K562 (cell line): ENCODE data around the gene TRIAP1. TPM values are rescaled to one million over a fixed set of nuclear protein-coding genes. Genes with fewer than 3 reads are reported as not detected.

Experiments used
- CBFA2T3 ChIP-seq: fragments of 450-650 bp; IDR thresholded peaks from 2 replicates; pipeline ENCODE4 v1.6.1; 2017
- CREBBP ChIP-seq: IDR thresholded peaks from one replicate; pipeline ENCODE4 v1.6.1; 2012; ENCODE audit warnings: low read depth, mild to moderate bottlenecking, control low read depth, inconsistent platforms, low read length
- EP300 ChIP-seq: IDR thresholded peaks from 2 replicates; pipeline ENCODE4 v1.6.1; 2012; ENCODE audit warnings: low read length, improper control_type of control experiment
- FOXK2 ChIP-seq, 2 experiments: fragments of 450-650 bp; IDR thresholded peaks in 1 of 2; conservative IDR thresholded peaks in 1 of 2; 2 replicates each; pipeline ENCODE4 v1.6.1; 2016; ENCODE audit warnings: low read depth in 2 of 2, mild to moderate bottlenecking in 1 of 2
- GABPA ChIP-seq: fragments of 200-800 bp; sonication (Bioruptor generic); conservative IDR thresholded peaks from 2 replicates; pipeline ENCODE4 v1.6.1; 2016; ENCODE audit warnings: low read depth, missing genetic modification characterization, missing compliant biosample characterization
- GABPB2 ChIP-seq: fragments of 250-450 bp; sonication (Bioruptor Pico); conservative IDR thresholded peaks from 2 replicates; pipeline ENCODE4 v1.5.1; 2021; ENCODE audit warnings: mild to moderate bottlenecking
- HMGN3 ChIP-seq: IDR thresholded peaks from 2 replicates; pipeline ENCODE4 v1.6.1; 2011; ENCODE audit warnings: borderline replicate concordance, low read depth, mild to moderate bottlenecking, mixed read lengths, low read length; ENCODE audit not compliant: insufficient read length; ENCODE audit errors: extremely low read depth
- NFE2 ChIP-seq: IDR thresholded peaks from 2 replicates; pipeline ENCODE4 v1.6.1; 2014; ENCODE audit warnings: antibody characterized with exemption, low read depth
- NONO ChIP-seq, 2 experiments: fragments of 200-400 bp in 1 of 2; fragments of 450-650 bp in 1 of 2; formaldehyde crosslinking in 1 of 2; IDR thresholded peaks; 2 replicates each; pipeline ENCODE4 v1.6.1; 2017; ENCODE audit warnings: low read depth in 2 of 2, mild to moderate bottlenecking in 2 of 2, moderate library complexity in 2 of 2, low read length in 1 of 2
- POU5F1 ChIP-seq: fragments of 150-350 bp; IDR thresholded peaks from 2 replicates; pipeline ENCODE4 v1.6.1; 2014; ENCODE audit warnings: borderline replicate concordance, low read length, low read depth, mild to moderate bottlenecking; ENCODE audit not compliant: partially characterized antibody
- THRAP3 ChIP-seq: fragments of 450-650 bp; IDR thresholded peaks from 2 replicates; pipeline ENCODE4 v1.6.1; 2016; ENCODE audit warnings: mild to moderate bottlenecking, inconsistent platforms, borderline replicate concordance
- TRIM24 ChIP-seq, 2 experiments: fragments of 450-650 bp; IDR thresholded peaks; 2 replicates each; pipeline ENCODE4 v1.6.1; 2016
- ZKSCAN8 ChIP-seq: fragments of 200-800 bp; sonication (Bioruptor generic); IDR thresholded peaks from 2 replicates; pipeline ENCODE4 v1.6.1; 2016; ENCODE audit warnings: missing genetic modification characterization, missing compliant biosample characterization
- ZNF707 ChIP-seq: fragments of 250-450 bp; sonication (Bioruptor Pico); conservative IDR thresholded peaks from 2 replicates; pipeline ENCODE4 v1.8.0; 2022; ENCODE audit warnings: inconsistent platforms, mild to moderate bottlenecking, moderate library complexity
- polyA plus RNA-seq, 8 experiments: library from polyadenylated mRNA; depleted of rRNA in 4 of 8; stranded (reverse) in 5 of 8; unstranded in 3 of 8; fragments of >200 nt; fragmentation: Nextera tagmentation in 2 of 8; fragmentation: Illumina TruSeq in 1 of 8; extraction: Ambion mirVana in 2 of 8; extraction: Trizol in 1 of 8; gene quantifications; 2 replicates each; pipeline versions ENCODE4 v1.2.1 to v1.2.3, GENCODE V29; 2011 to 2014; ENCODE audit warnings: inconsistent platforms in 1 of 8, missing spikeins in 1 of 8
- total RNA-seq, 7 experiments: library from RNA; depleted of rRNA in 6 of 7; stranded (reverse); fragments of >200 nt in 6 of 7; fragmentation: Illumina TruSeq in 2 of 7; extraction: Trizol in 2 of 7; gene quantifications; 2 replicates each; pipeline versions ENCODE4 v1.2.1 to v1.2.3, GENCODE V29; 2011 to 2021; ENCODE audit warnings: low replicate concordance in 1 of 7
- TF ChIP-seq, protein P1 (sequence below): fragments of 250-450 bp; sonication (Bioruptor Pico); IDR thresholded peaks from 2 replicates; pipeline ENCODE4 v1.4.0; 2020; ENCODE audit warnings: mild to moderate bottlenecking, moderate library complexity
- TF ChIP-seq, protein P2 (sequence below): fragments of 450-650 bp; IDR thresholded peaks from one replicate; pipeline ENCODE4 v1.6.1; 2018; ENCODE audit warnings: mild to moderate bottlenecking, moderate library complexity; ENCODE audit not compliant: partially characterized antibody
- TF ChIP-seq, protein P3 (sequence below): fragments of 250-450 bp; sonication (Bioruptor Pico); IDR thresholded peaks from 2 replicates; pipeline ENCODE4 v1.8.0; 2022; ENCODE audit warnings: inconsistent platforms
- TF ChIP-seq, protein P4 (sequence below): sonication (generic); formaldehyde crosslinking; IDR thresholded peaks from 2 replicates; pipeline ENCODE4 v1.8.1; 2023; ENCODE audit warnings: mild to moderate bottlenecking, missing genetic modification reagents

TRIAP1 gene
- total and polyA plus RNA-seq, 9 of the 15 experiments (the other 6 are each of a cell fraction or from before 2014, with no cell fraction given), result 37.3 to 354 (median 65.4) TPM

DNA sequence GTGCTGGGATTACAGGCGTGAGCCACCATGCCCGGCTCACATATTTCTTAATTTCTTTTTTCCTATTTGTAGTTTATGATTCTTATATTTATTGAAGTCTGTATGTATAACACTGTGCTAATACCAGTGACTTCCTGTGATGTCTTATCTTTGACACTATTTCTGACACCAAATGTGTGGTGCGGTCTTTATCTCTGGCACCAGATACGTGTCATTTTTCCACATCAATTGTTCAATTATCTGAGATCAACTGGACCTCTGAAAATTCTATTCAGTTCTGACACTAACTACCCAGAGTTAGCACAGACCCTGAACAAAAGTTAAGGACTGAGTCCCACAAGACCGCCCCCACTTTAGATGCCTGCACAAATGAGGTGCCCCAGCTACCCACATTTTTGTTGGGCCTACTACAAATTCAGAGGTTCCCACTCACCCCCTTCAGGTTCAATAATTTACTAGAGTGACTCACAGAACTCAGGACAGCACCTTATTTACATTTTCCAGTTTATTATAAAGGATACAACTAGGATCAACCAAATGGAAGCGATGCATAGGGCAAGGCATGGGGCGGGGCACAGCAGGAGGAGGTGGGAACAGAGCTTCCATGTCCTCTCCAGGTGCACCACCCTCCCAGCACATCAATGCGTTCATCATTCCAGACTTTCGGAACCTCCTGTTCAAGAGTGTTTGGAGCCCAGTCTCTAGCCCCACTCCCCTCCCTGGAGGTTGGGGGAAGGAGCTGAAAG lies 35.0 kb upstream of the TRIAP1 start (continued):
- TF ChIP-seq, protein P1, sequence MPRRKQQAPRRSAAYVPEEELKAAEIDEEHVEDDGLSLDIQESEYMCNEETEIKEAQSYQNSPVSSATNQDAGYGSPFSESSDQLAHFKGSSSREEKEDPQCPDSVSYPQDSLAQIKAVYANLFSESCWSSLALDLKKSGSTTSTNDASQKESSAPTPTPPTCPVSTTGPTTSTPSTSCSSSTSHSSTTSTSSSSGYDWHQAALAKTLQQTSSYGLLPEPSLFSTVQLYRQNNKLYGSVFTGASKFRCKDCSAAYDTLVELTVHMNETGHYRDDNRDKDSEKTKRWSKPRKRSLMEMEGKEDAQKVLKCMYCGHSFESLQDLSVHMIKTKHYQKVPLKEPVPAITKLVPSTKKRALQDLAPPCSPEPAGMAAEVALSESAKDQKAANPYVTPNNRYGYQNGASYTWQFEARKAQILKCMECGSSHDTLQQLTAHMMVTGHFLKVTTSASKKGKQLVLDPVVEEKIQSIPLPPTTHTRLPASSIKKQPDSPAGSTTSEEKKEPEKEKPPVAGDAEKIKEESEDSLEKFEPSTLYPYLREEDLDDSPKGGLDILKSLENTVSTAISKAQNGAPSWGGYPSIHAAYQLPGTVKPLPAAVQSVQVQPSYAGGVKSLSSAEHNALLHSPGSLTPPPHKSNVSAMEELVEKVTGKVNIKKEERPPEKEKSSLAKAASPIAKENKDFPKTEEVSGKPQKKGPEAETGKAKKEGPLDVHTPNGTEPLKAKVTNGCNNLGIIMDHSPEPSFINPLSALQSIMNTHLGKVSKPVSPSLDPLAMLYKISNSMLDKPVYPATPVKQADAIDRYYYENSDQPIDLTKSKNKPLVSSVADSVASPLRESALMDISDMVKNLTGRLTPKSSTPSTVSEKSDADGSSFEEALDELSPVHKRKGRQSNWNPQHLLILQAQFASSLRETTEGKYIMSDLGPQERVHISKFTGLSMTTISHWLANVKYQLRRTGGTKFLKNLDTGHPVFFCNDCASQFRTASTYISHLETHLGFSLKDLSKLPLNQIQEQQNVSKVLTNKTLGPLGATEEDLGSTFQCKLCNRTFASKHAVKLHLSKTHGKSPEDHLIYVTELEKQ (CRISPR knock-in tag), result no peak
- TF ChIP-seq CREBBP (no peak), EP300 (peak; percentile 72), NFE2 (no peak), TRIM24 (IDR thresholded peaks at IDR 0.05) (0 out of 4 replicates have a peak, but pooled peaks of 1 of the 2 experiments have one; percentile 34), NONO (IDR thresholded peaks at IDR 0.05; ENCODE audit: low read depth in 2 of 2, low read length in 1 of 2) (no peak), FOXK2 (conservative IDR thresholded peaks at IDR 0.05 in 1 of 2, IDR thresholded peaks at IDR 0.05 in 1 of 2; ENCODE audit: low read depth in 2 of 2) (no peak), ZKSCAN8 (no peak), HMGN3 (no peak), CBFA2T3 (peak; percentile 77), GABPB2 (no peak), ZNF707 (CRISPR knock-in tag) (no peak), GABPA (tag) (0 out of 2 replicates have a peak, but pooled peaks have one; percentile 36), THRAP3 (no peak), POU5F1 (no peak)
- TF ChIP-seq, protein P2, sequence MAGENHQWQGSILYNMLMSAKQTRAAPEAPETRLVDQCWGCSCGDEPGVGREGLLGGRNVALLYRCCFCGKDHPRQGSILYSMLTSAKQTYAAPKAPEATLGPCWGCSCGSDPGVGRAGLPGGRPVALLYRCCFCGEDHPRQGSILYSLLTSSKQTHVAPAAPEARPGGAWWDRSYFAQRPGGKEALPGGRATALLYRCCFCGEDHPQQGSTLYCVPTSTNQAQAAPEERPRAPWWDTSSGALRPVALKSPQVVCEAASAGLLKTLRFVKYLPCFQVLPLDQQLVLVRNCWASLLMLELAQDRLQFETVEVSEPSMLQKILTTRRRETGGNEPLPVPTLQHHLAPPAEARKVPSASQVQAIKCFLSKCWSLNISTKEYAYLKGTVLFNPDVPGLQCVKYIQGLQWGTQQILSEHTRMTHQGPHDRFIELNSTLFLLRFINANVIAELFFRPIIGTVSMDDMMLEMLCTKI, result no peak
- TF ChIP-seq, protein P3, sequence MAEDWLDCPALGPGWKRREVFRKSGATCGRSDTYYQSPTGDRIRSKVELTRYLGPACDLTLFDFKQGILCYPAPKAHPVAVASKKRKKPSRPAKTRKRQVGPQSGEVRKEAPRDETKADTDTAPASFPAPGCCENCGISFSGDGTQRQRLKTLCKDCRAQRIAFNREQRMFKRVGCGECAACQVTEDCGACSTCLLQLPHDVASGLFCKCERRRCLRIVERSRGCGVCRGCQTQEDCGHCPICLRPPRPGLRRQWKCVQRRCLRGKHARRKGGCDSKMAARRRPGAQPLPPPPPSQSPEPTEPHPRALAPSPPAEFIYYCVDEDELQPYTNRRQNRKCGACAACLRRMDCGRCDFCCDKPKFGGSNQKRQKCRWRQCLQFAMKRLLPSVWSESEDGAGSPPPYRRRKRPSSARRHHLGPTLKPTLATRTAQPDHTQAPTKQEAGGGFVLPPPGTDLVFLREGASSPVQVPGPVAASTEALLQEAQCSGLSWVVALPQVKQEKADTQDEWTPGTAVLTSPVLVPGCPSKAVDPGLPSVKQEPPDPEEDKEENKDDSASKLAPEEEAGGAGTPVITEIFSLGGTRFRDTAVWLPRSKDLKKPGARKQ (CRISPR knock-in tag), result no peak
- TF ChIP-seq, protein P4, sequence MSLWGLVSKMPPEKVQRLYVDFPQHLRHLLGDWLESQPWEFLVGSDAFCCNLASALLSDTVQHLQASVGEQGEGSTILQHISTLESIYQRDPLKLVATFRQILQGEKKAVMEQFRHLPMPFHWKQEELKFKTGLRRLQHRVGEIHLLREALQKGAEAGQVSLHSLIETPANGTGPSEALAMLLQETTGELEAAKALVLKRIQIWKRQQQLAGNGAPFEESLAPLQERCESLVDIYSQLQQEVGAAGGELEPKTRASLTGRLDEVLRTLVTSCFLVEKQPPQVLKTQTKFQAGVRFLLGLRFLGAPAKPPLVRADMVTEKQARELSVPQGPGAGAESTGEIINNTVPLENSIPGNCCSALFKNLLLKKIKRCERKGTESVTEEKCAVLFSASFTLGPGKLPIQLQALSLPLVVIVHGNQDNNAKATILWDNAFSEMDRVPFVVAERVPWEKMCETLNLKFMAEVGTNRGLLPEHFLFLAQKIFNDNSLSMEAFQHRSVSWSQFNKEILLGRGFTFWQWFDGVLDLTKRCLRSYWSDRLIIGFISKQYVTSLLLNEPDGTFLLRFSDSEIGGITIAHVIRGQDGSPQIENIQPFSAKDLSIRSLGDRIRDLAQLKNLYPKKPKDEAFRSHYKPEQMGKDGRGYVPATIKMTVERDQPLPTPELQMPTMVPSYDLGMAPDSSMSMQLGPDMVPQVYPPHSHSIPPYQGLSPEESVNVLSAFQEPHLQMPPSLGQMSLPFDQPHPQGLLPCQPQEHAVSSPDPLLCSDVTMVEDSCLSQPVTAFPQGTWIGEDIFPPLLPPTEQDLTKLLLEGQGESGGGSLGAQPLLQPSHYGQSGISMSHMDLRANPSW, result no peak
